Small intestine (tissue), 7 donors: ENCODE measurements around the gene JOSD1. TPM values are rescaled to one million over a fixed set of nuclear protein-coding genes. Genes with fewer than 3 reads are reported as not detected.

Experiments
- DNase-seq, 2 donors: peaks; one replicate each; pipeline versions ENCODE4 v3.0.0 to v3.0.0-alpha.2; 2013
- FAIRE-seq: peaks from 2 replicates; lab custom pipeline; 2012; peaks lifted over from hg19 to GRCh38; lab: Jason Lieb, UNC
- H3K27ac ChIP-seq, 3 donors: one replicate each; pipeline ENCODE4 v1.5.1; 2013; ENCODE audit warnings: low read length in 2 of 3, mild to moderate bottlenecking in 2 of 3, control low read depth in 1 of 3, inconsistent platforms in 1 of 3, low read depth in 1 of 3, moderate library complexity in 1 of 3
- H3K27me3 ChIP-seq, 3 donors: one replicate each; pipeline ENCODE4 v1.6.1; 2013; ENCODE audit warnings: low read length in 3 of 3, inconsistent platforms in 1 of 3; ENCODE audit not compliant: control insufficient read depth in 3 of 3, insufficient read depth in 3 of 3
- H3K36me3 ChIP-seq, 3 donors: one replicate each; pipeline ENCODE4 v1.6.1; 2013; ENCODE audit warnings: low read length in 3 of 3, inconsistent platforms in 1 of 3, low read depth in 1 of 3, mild to moderate bottlenecking in 1 of 3, moderate library complexity in 1 of 3; ENCODE audit not compliant: control insufficient read depth in 3 of 3, insufficient read depth in 2 of 3
- H3K4me1 ChIP-seq, 3 donors: one replicate each; pipeline ENCODE4 v1.6.1; 2013; ENCODE audit warnings: low read length in 2 of 3, inconsistent platforms in 1 of 3, low read depth in 1 of 3, mild to moderate bottlenecking in 1 of 3, moderate library complexity in 1 of 3; ENCODE audit not compliant: control insufficient read depth in 3 of 3, insufficient read depth in 2 of 3
- H3K4me3 ChIP-seq, 3 donors: one replicate each; pipeline ENCODE4 v1.5.1; 2013; ENCODE audit warnings: low read length in 3 of 3, control low read depth in 1 of 3, inconsistent platforms in 1 of 3, low read depth in 1 of 3, mild to moderate bottlenecking in 1 of 3, moderate library complexity in 1 of 3
- H3K9me3 ChIP-seq, 2 donors: one replicate each; pipeline ENCODE4 v1.6.1; 2013; ENCODE audit warnings: low read depth in 1 of 2, low read length in 1 of 2; ENCODE audit not compliant: control insufficient read depth in 2 of 2, insufficient read depth in 1 of 2
- WGBS, 3 donors: extraction: QIAGEN DNeasy Blood & Tissue Kit; methylation state at CpG; one replicate each; pipeline ENCODE4 v1.1.7; 2013; 5-methylcytosine and 5-hydroxymethylcytosine counted together
- polyA plus RNA-seq, 4 donors: library from polyadenylated mRNA; stranded (reverse) in 3 of 4; unstranded in 1 of 4; fragments of 200-250 nt in 3 of 4; fragments of 120-200 nt in 1 of 4; gene quantifications; one replicate each; pipeline versions ENCODE4 v1.2.1 to v1.2.3, GENCODE V29; 2013
- donor health status: healthy with polysubstance abuse.
- donor health status: control.
- donor health status: control.
- donor health status: Bipolar disorder and iron deficiency.
- donor health status: healthy.

JOSD1 gene
- polyA plus RNA-seq, 4 donors, result 34.6 to 90.5 (median 56.4) TPM

- peaks cover 0 to 16% (median 5%) of the 10 kb centered on the region in 3 donors for H3K36me3 ChIP-seq
- H3K27me3 ChIP-seq, result no peaks in the 10 kb centered on the region
- no peak for DNase-seq
- peak overlapping the region; percentile 92 to 96 (median 92) for H3K4me3 ChIP-seq
- WGBS, 3 donors, result 0 to 1% (median 1%) methylated on average over 4 of the region's 4 CpGs
- no peaks in the 10 kb centered on the region for H3K9me3 ChIP-seq
- H3K27ac ChIP-seq, result peak overlapping the region; percentile 88 to 95 (median 95)
- peaks cover 5 to 33% (median 10%) of the 10 kb centered on the region in 3 donors for H3K4me1 ChIP-seq
- FAIRE-seq, result no peak
Measured at GRCh38 chr22:38706901-38707195, 6.1 kb upstream of the JOSD1 start.

- DNase-seq (peak; percentile 66 to 84), FAIRE-seq (no peak)
- Histone ChIP-seq H3K4me3 (peak overlapping the region; percentile 92 to 96 (median 92)), H3K27ac (peak overlapping the region; percentile 88 to 95 (median 95)), H3K4me1 (peaks cover 5 to 37% (median 12%) of the 10 kb centered on the region in 3 donors), H3K9me3 (no peaks in the 10 kb centered on the region), H3K27me3 (no peaks in the 10 kb centered on the region), H3K36me3 (peaks cover 0 to 11% (median 5%) of the 10 kb centered on the region in 3 donors)
- 0 to 1% (median 1%) methylated on average over 53 to 80 of the region's 80 CpGs for WGBS, 3 donors
Measured at GRCh38 chr22:38706101-38706900, 5.6 kb upstream of the JOSD1 start.

- peak within 1 kb of the TSS; percentile 92 to 96 (median 92) for H3K4me3 ChIP-seq
- peaks cover 0 to 11% (median 5%) of the 10 kb centered on the region in 3 donors for H3K36me3 ChIP-seq
- 0 to 1% (median 0%) methylated on average over 42 to 55 of the region's 55 CpGs for WGBS, 3 donors
- FAIRE-seq (peak; percentile 94), DNase-seq (peak; percentile 100)
- H3K27me3 ChIP-seq, result no peaks in the 10 kb centered on the region
- H3K4me1 ChIP-seq, result peaks cover 5 to 38% (median 12%) of the 10 kb centered on the region in 3 donors
- no peaks in the 10 kb centered on the region for H3K9me3 ChIP-seq
- peak within 1 kb of the TSS; percentile 90 to 95 (median 95) for H3K27ac ChIP-seq
Measured at GRCh38 chr22:38705235-38706100, 4.7 kb upstream of the JOSD1 start, which contains the start of gene GTPBP1. TSS of gene GTPBP1 (plus strand) at chr22:38705944. CDS start at chr22:38705956, 12 bp downstream.

- Histone ChIP-seq H3K9me3 (no peaks in the 10 kb centered on the region), H3K36me3 (peaks cover 0 to 11% (median 4%) of the 10 kb centered on the region in 3 donors), H3K27ac (peak overlapping the region; percentile 34 to 92 (median 90)), H3K27me3 (no peaks in the 10 kb centered on the region), H3K4me1 (peaks cover 5 to 38% (median 12%) of the 10 kb centered on the region in 3 donors), H3K4me3 (peak overlapping the region in 2 of 3 donors; percentile 16 to 27)
- WGBS, 3 donors, result 5 to 11% (median 11%) methylated on average over 10 of the region's 10 CpGs
- no peak for FAIRE-seq
- peak in 1 of 2 donors; percentile 21 for DNase-seq
Measured at GRCh38 chr22:38704654-38705234, 4.0 kb upstream of the JOSD1 start.

GRCh38 chr22:38700270-38700788, 414 bp downstream of the JOSD1 start:
- Histone ChIP-seq H3K36me3 (peaks cover 0 to 14% (median 0%) of the 10 kb centered on the region in 3 donors), H3K27me3 (no peaks in the 10 kb centered on the region), H3K4me1 (peaks cover 11 to 48% (median 13%) of the 10 kb centered on the region in 3 donors), H3K4me3 (peak overlapping the region; percentile 55 to 79 (median 77)), H3K9me3 (no peaks in the 10 kb centered on the region), H3K27ac (peak overlapping the region; percentile 91 to 99 (median 97))
- FAIRE-seq, result no peak
- DNase-seq, result peak in 1 of 2 donors; percentile 71
- WGBS, 3 donors, result 0 to 1% (median 1%) methylated on average over 34 to 57 of the region's 57 CpGs

GRCh38 chr22:38699784-38700183, 959 bp downstream of the JOSD1 start:
- peak; percentile 44 to 69 for DNase-seq
- no peak for FAIRE-seq

GRCh38 chr22:38699143-38699542, 1.6 kb downstream of the JOSD1 start:
- peak overlapping the region; percentile 72 to 99 (median 91) for H3K27ac ChIP-seq
- H3K4me1 ChIP-seq, result peaks cover 8 to 47% (median 13%) of the 10 kb centered on the region in 3 donors
- no peaks in the 10 kb centered on the region for H3K9me3 ChIP-seq
- peaks cover 0 to 14% (median 0%) of the 10 kb centered on the region in 3 donors for H3K36me3 ChIP-seq
- FAIRE-seq, result no peak
- peak overlapping the region; percentile 26 to 79 (median 55) for H3K4me3 ChIP-seq
- WGBS, 3 donors, result 18 to 38% (median 33%) methylated on average over 5 of the region's 5 CpGs
- peak; percentile 20 to 49 for DNase-seq
- H3K27me3 ChIP-seq, result no peaks in the 10 kb centered on the region

More at GRCh38 chr22:38699784-38700183, 959 bp downstream of the JOSD1 start:
- Histone ChIP-seq H3K36me3 (peaks cover 0 to 14% (median 0%) of the 10 kb centered on the region in 3 donors), H3K4me1 (peaks cover 10 to 48% (median 13%) of the 10 kb centered on the region in 3 donors), H3K9me3 (no peaks in the 10 kb centered on the region), H3K4me3 (peak overlapping the region; percentile 24 to 79 (median 55)), H3K27ac (peak overlapping the region; percentile 72 to 99 (median 91)), H3K27me3 (no peaks in the 10 kb centered on the region)
- 8 to 32% (median 30%) methylated on average over 6 of the region's 6 CpGs for WGBS, 3 donors
